Endothelial cell of umbilical vein (primary cell): ENCODE measurements around the gene PRKCZ. TPM values are rescaled to one million over a fixed set of nuclear protein-coding genes. Genes with fewer than 3 reads are reported as not detected.

ENCODE experiments used
- BruUV-seq: library from RNA; stranded (reverse); fragments of 400-500 nt; replicated peaks from 2 replicates; lab custom pipeline; 2021; lab: Mats Ljungman, UMichigan
- CTCF ChIA-PET: fragments of 300-600, 350-600 bp; sonication (Branson Sonifier 250); formaldehyde crosslinking; loops from one replicate; lab custom pipeline; 2021; ENCODE audit warnings: antibody characterized with exemption, inconsistent platforms; lab: Charles Lee
- POLR2A ChIA-PET: fragments of 300-600, 350-600 bp; sonication (Branson Sonifier 250); formaldehyde crosslinking; loops from one replicate; lab custom pipeline; 2021; ENCODE audit warnings: antibody characterized with exemption, inconsistent platforms; lab: Charles Lee
- DNase-seq: peaks from one replicate; pipeline ENCODE4 v3.0.0-alpha.2; 2011; ENCODE audit warnings: low read depth, low spot score
- FAIRE-seq: peaks from 2 replicates; lab custom pipeline; 2011; peaks lifted over from hg19 to GRCh38; lab: Jason Lieb, UNC
- H2AFZ ChIP-seq: 2 replicates; pipeline ENCODE4 v1.6.0; 2012; ENCODE audit warnings: low read depth, low read length, control low read depth, inconsistent platforms
- H3K27ac ChIP-seq: 2 replicates; pipeline ENCODE4 v1.5.1; 2011; ENCODE audit warnings: low read depth, mild to moderate bottlenecking, control low read depth, low read length, moderate library complexity; ENCODE audit not compliant: insufficient read depth
- H3K27me3 ChIP-seq, 2 experiments: 2 replicates each; pipeline versions ENCODE4 v1.6.0 to v1.6.1; 2011; ENCODE audit warnings: low read length in 2 of 2, mixed read lengths in 1 of 2; ENCODE audit not compliant: control insufficient read depth in 2 of 2, insufficient read depth in 2 of 2
- H3K36me3 ChIP-seq, 2 experiments: 2 replicates in 1 of 2; 3 replicates in 1 of 2; pipeline ENCODE4 v1.5.1; 2011; ENCODE audit warnings: low read length in 2 of 2, mild to moderate bottlenecking in 1 of 2, moderate library complexity in 1 of 2; ENCODE audit not compliant: control insufficient read depth in 2 of 2, insufficient read depth in 2 of 2; ENCODE audit errors: extremely low read depth in 1 of 2
- H3K4me1 ChIP-seq: 3 replicates; pipeline ENCODE4 v1.5.1; 2011; ENCODE audit warnings: mild to moderate bottlenecking, low read length; ENCODE audit not compliant: control insufficient read depth, insufficient read depth; ENCODE audit errors: extremely low read depth
- H3K4me2 ChIP-seq: 2 replicates; pipeline ENCODE4 v1.6.1; 2011; ENCODE audit warnings: low read length, control low read depth, mixed read lengths; ENCODE audit not compliant: insufficient read depth
- H3K4me3 ChIP-seq, 3 experiments: fragments of 200-600 bp in 1 of 3; sonication (generic), shearing (Covaris generic) in 1 of 3; replicated peaks in 1 of 3; 2 replicates each; pipeline ENCODE4 v1.5.1; 2011 to 2016; ENCODE audit warnings: control low read depth in 3 of 3, low read length in 3 of 3, mild to moderate bottlenecking in 2 of 3, inconsistent platforms in 1 of 3, low read depth in 1 of 3, moderate library complexity in 1 of 3; ENCODE audit not compliant: insufficient read depth in 1 of 3
- H3K79me2 ChIP-seq: 2 replicates; pipeline ENCODE4 v1.6.0; 2012; ENCODE audit warnings: low read length, inconsistent platforms; ENCODE audit not compliant: control insufficient read depth, insufficient read depth
- H3K9ac ChIP-seq: replicated peaks from 2 replicates; pipeline ENCODE3; 2011; ENCODE audit warnings: low read length, control low read depth; ENCODE audit not compliant: insufficient read depth; ENCODE audit errors: extremely low read depth
- H3K9me1 ChIP-seq: replicated peaks from 3 replicates; pipeline ENCODE4 v1.6.0; 2011; ENCODE audit warnings: mild to moderate bottlenecking, low read length; ENCODE audit not compliant: control insufficient read depth, insufficient read depth; ENCODE audit errors: extremely low read depth
- H3K9me3 ChIP-seq: replicated peaks from 2 replicates; pipeline ENCODE4 v1.5.1; 2012; ENCODE audit warnings: low read length, inconsistent platforms; ENCODE audit not compliant: control insufficient read depth, insufficient read depth
- H4K20me1 ChIP-seq: replicated peaks from 2 replicates; pipeline ENCODE3; 2011; ENCODE audit warnings: mild to moderate bottlenecking, low read length; ENCODE audit not compliant: control insufficient read depth, insufficient read depth; ENCODE audit errors: extremely low read depth
- EZH2 ChIP-seq: IDR thresholded peaks from 2 replicates; pipeline ENCODE4 v1.6.1; 2012; ENCODE audit warnings: borderline replicate concordance, low read depth, mild to moderate bottlenecking, moderate library complexity, low read length, inconsistent platforms; ENCODE audit not compliant: severe bottlenecking
- FOS ChIP-seq: IDR thresholded peaks from 2 replicates; pipeline ENCODE4 v1.6.1; 2011; ENCODE audit warnings: mild to moderate bottlenecking, low read length, moderate library complexity, borderline replicate concordance; ENCODE audit not compliant: insufficient read depth
- GATA2 ChIP-seq: IDR thresholded peaks from 2 replicates; pipeline ENCODE4 v1.7.0; 2011; ENCODE audit warnings: low read depth, mild to moderate bottlenecking, moderate library complexity, mixed read lengths, low read length; ENCODE audit not compliant: insufficient read length, insufficient read depth
- JUN ChIP-seq: IDR thresholded peaks from 2 replicates; pipeline ENCODE4 v1.6.1; 2011; ENCODE audit warnings: borderline replicate concordance, low read depth; ENCODE audit not compliant: insufficient read length, insufficient read depth
- MAX ChIP-seq: IDR thresholded peaks from 2 replicates; pipeline ENCODE4 v1.6.1; 2011; ENCODE audit not compliant: insufficient read depth, insufficient read length
- MYC ChIP-seq: IDR thresholded peaks from one replicate; pipeline ENCODE4 v1.6.1; 2011; ENCODE audit warnings: mild to moderate bottlenecking, low read depth, low read length
- POLR2A ChIP-seq: IDR thresholded peaks from 2 replicates; pipeline ENCODE4 v1.6.1; 2012; ENCODE audit warnings: low read depth, mild to moderate bottlenecking, control low read depth, low read length
- POLR2AphosphoS5 ChIP-seq: IDR thresholded peaks from 2 replicates; pipeline ENCODE4 v1.6.1; 2012; ENCODE audit warnings: low read depth, mild to moderate bottlenecking, control low read depth, low read length, moderate library complexity; ENCODE audit not compliant: insufficient read depth
- dilution Hi-C: fragments of 300-500 bp; cut with MboI; formaldehyde crosslinking; loops from one replicate; pipeline ENCODE4 v1.15.0; 2019; ENCODE audit warnings: low sequenced_read_pairs; ENCODE audit not compliant: extremely low pct_ligation_motif_present
- intact Hi-C: fragments of 100-400 bp; cut with micrococcal nuclease; formaldehyde crosslinking; loops from one replicate; pipeline ENCODE4 v1.10.0; 2022
- polyA plus RNA-seq, 4 experiments: library from polyadenylated mRNA; depleted of rRNA in 3 of 4; stranded (reverse) in 3 of 4; unstranded in 1 of 4; fragments of >200 nt; gene quantifications; 2 replicates each; pipeline versions ENCODE4 v1.2.1 to v1.2.3, GENCODE V29; 2011 to 2012; ENCODE audit warnings: missing spikeins in 1 of 4
- total RNA-seq: library from RNA; stranded (reverse); gene quantifications from 2 replicates; pipeline ENCODE4 v1.2.3, GENCODE V29; 2021
- TF ChIP-seq, protein P1 (sequence below), 2 donors: IDR thresholded peaks; 1 replicate in 1 of 2; 2 replicates in 1 of 2; pipeline ENCODE4 v1.5.1; 2011; ENCODE audit warnings: low read length in 2 of 2, mild to moderate bottlenecking in 2 of 2, moderate library complexity in 2 of 2, control low read depth in 1 of 2, inconsistent platforms in 1 of 2, low read depth in 1 of 2; ENCODE audit not compliant: insufficient read depth in 1 of 2; ENCODE audit errors: extremely low read depth in 1 of 2

The PRKCZ gene
- total and polyA plus RNA-seq, 2 donors (not counting 3 experiments of a cell fraction or from before 2014, with no cell fraction given) = 0.22 to 1.7 TPM

DNA sequence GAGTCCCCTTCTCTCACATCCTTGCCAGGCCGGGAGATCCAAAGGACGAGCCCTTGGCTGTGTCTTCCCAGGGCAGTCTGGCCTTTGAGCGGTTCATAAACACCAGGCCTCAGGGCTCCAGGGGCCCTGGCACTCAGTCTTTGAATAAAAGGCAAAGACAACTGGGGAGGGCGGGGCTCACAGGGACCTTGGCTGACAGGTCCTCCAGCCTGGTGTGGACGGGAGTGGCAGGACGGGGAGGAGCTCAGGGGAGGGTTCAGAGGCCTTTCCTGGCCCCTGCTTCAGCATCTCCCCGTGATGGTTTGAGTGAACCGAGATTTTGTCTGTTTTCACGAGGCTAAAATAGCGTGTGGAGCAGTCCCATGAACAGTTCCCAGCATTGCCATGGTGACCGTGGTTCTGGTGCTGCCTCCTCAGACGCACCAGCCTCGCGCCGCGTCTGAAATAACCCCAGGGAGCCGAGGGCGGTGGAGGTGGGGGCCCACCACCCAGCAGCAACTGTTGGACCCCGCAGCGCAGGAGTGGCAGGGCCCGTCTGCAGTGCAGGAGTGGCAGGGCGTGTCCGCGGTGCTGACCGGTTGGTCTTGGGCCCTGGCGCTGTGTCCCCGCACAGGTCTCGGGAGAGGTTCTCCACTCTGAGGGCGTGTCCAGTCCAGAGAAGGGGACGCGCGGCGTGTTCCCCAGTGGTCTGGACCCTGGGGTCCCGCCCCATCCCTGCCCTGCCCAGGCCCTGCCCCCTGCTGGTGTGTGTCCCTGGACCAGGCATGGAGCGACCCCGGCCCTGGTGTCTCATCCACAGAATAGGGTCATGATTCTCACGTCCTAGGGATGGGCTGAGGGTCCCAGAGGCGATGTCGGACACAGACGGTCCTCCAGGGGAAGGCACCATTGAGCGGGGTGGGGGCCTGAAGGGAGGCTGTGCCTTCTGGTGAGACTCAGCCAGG is 7.1 kb upstream of the PRKCZ start:
- Histone ChIP-seq H3K9ac (no peak overlapping the region), H4K20me1 (no peaks in the 10 kb centered on the region), H3K27me3 (no peaks in the 10 kb centered on the region), H3K4me2 (no peak overlapping the region), H3K9me1 (no peaks in the 10 kb centered on the region), H3K27ac (no peak overlapping the region), H2AFZ (no peak overlapping the region), H3K36me3 (no peaks in the 10 kb centered on the region), H3K9me3 (no peaks in the 10 kb centered on the region), H3K4me3 (no peak overlapping the region), H3K4me1 (no peaks in the 10 kb centered on the region), H3K79me2 (no peaks in the 10 kb centered on the region)
- ChIA-PET CTCF (interaction anchor here (1.8 to 4.2 kb wide), 7 partner anchors 11 to 131 kb away, joined by 5 to 108 read pairs (median 15); partner anchors contain the start of gene CFAP74), POLR2A (no interaction called here)
- intact Hi-C loops (no loop called here), dilution Hi-C loops (no loop called here)
- no peak for TF ChIP-seq FOS
- no peak for TF ChIP-seq JUN
- TF ChIP-seq EZH2 = no peak
- TF ChIP-seq POLR2A = no peak
- TF ChIP-seq MYC = no peak
- TF ChIP-seq MAX = no peak
- no peak for TF ChIP-seq GATA2
- TF ChIP-seq, protein P1, sequence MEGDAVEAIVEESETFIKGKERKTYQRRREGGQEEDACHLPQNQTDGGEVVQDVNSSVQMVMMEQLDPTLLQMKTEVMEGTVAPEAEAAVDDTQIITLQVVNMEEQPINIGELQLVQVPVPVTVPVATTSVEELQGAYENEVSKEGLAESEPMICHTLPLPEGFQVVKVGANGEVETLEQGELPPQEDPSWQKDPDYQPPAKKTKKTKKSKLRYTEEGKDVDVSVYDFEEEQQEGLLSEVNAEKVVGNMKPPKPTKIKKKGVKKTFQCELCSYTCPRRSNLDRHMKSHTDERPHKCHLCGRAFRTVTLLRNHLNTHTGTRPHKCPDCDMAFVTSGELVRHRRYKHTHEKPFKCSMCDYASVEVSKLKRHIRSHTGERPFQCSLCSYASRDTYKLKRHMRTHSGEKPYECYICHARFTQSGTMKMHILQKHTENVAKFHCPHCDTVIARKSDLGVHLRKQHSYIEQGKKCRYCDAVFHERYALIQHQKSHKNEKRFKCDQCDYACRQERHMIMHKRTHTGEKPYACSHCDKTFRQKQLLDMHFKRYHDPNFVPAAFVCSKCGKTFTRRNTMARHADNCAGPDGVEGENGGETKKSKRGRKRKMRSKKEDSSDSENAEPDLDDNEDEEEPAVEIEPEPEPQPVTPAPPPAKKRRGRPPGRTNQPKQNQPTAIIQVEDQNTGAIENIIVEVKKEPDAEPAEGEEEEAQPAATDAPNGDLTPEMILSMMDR (IDR thresholded peaks at IDR 0.05; ENCODE audit: extremely low read depth in 1 of 2, insufficient read depth in 1 of 2, low read depth in 1 of 2, low read length in 2 of 2) = no peak
- TF ChIP-seq POLR2AphosphoS5 = no peak
- BruUV-seq = no TSS peak
- DNase-seq (no peak), FAIRE-seq (no peak)
